GM12891 (cell line): ENCODE data around the gene MICU1.

Source experiments
- PAX5 ChIP-seq: IDR thresholded peaks from 2 replicates; pipeline ENCODE4 v1.6.1; 2011; ENCODE audit warnings: low read length, moderate library complexity, mild to moderate bottlenecking; ENCODE audit not compliant: insufficient read depth, severe bottlenecking
- POLR2A ChIP-seq: IDR thresholded peaks from 2 replicates; pipeline ENCODE4 v1.6.1; 2011; ENCODE audit warnings: low read depth, low read length, control low read depth
- POLR2AphosphoS5 ChIP-seq: IDR thresholded peaks from 2 replicates; pipeline ENCODE4 v1.6.1; 2011; ENCODE audit warnings: low read depth, low read length, control low read depth
- POU2F2 ChIP-seq: IDR thresholded peaks from 2 replicates; pipeline ENCODE4 v1.6.1; 2011; ENCODE audit warnings: low read depth, mild to moderate bottlenecking, control low read depth, low read length, moderate library complexity
- SPI1 ChIP-seq: IDR thresholded peaks from 2 replicates; pipeline ENCODE4 v1.6.1; 2011; ENCODE audit warnings: low read depth, low read length, control low read depth
- TAF1 ChIP-seq: IDR thresholded peaks from 2 replicates; pipeline ENCODE4 v1.6.1; 2011; ENCODE audit warnings: low read depth, low read length, control low read depth

DNA sequence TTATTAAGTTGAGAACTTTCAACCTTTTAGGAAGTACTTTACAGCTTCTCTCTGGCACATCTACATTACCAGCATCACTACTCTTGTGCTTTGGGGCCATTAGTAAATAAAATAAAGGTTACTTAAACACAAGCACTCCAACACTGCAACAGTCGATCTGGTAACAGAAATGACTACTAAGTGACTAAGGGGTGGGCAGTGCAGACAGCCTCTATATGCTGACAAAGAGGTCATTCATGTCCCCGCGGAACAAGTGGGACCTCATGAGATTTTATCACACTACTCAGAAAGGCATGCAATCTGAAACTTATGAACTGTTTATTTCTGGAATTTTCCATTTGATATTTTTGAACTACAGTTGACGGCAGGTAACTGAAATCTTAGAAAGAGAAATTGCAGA is 159.9 kb downstream of the MICU1 start:
- TF ChIP-seq TAF1 (no peak), POLR2A (no peak), PAX5 (no peak), POLR2AphosphoS5 (no peak), SPI1 (no peak), POU2F2 (no peak)
